GM21528 (cell line): ENCODE measurements around the gene NADSYN1.

Source experiments
- ATAC-seq: cut with Tn5 transposase; IDR thresholded peaks from one replicate; pipeline ENCODE4 v1.9.1; 2021; ENCODE audit warnings: mild to moderate bottlenecking, moderate library complexity; ENCODE audit not compliant: unreplicated experiment, low FRiP score

The NADSYN1 gene

DNA sequence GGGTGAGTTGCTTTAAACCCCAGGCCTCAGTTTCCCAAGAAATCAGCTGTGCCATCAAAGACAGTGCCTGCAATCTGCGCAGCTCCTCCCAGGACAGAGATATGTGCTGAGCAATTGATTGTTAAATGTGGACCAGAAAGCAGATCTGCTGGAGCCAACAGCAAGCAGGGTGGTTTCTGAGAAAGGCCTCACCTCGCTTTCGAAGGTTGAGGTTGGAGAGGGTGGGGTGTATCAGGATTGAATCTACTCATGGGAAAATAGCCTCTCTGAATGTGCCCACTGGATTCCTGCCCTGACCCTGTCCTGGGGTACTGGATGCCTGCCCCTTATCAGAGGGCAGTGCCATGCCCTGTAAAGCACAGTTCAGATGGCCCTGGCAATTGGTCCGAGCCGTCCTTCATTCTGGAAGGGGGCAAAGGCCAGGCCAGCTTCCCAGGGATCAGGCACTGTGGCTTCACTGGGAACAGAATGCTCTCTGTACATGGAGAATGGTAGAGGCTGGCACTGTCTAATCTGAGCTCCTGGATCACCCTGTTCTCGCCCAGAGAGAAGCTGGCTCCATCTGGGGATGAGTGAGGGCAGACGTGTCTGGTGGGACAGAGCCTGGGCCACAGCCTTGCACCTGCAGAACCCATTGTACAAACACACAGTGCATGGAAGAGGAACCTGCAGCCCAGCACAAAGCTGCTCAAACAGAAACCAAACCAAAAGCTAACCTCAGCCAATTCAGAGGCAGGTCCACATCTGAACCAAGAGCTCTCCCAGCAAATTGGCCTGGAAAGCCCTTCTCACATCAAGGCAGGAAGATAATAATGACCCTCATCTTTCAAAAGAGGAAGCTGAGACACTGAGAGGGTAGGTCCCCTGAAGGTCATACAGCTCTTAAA lies 20.0 kb upstream of the NADSYN1 start:
- no peak for ATAC-seq

DNA sequence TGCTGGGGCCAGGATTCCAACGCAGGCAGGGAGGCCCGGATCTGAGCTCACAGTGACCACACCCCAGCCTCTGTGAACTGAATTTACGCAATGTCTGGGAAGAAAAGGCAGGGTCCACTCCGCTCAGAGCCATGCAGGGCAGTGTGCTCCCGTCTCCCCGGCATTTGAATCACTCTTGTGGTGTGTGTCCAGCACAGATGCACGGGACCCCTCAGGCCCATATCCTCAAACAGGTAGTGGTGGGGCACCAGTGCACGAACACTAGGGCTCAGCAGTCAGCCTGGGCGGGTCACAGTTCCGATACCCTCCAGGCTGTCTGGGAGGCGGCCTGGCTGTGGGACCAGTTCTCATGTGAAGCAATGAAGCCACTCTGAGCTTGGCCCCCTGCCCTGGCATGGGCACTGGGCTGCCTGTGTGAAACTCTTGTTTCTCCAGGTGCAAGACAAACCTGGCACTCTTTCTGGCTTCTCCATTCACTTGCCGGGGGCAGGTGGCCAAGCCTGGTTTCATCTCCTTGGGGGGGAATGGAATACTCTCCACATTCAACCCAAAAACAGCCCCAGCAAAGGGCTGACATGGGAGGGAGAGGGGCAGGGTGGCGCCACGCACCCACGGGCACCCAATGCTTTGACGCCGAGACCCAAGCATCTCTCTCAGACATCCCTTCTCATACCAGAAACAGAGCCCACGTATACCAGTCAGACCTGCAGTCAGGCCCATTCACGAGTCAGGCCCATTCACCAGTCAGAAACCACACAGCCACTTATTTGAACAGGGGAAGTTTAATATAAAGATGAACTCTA lies 19.2 kb upstream of the NADSYN1 start:
- ATAC-seq: no peak

GRCh38 chr11:71434576-71435130 lies 18.4 kb upstream of the NADSYN1 start:
- ATAC-seq: no peak

- ATAC-seq: no peak
Measured at GRCh38 chr11:71435278-71435951, 17.6 kb upstream of the NADSYN1 start.

- ATAC-seq: no peak
Measured at GRCh38 chr11:71436861-71437260, 16.1 kb upstream of the NADSYN1 start.

- ATAC-seq: no peak
Measured at GRCh38 chr11:71437399-71437798, 15.6 kb upstream of the NADSYN1 start.

DNA sequence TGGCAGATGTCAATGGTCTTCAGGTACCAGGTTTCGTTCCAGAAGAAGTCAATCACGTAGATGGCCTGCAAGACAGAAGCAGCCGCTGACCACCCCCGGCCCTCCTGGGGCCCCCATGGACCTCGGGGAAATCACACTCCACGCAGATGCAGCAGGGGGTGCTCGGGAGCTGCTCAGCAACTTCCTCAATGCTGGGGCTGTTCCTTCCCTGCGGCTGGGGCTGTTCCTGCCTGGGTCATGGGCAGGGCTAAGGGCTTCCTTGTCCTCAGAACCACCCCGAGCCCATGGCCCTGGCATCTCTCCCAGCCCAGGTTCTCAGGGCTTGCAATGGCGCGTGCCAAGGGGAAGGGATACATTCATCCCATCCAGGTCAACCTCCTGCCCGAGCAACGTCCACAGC lies 15.1 kb upstream of the NADSYN1 start:
- no peak for ATAC-seq

DNA sequence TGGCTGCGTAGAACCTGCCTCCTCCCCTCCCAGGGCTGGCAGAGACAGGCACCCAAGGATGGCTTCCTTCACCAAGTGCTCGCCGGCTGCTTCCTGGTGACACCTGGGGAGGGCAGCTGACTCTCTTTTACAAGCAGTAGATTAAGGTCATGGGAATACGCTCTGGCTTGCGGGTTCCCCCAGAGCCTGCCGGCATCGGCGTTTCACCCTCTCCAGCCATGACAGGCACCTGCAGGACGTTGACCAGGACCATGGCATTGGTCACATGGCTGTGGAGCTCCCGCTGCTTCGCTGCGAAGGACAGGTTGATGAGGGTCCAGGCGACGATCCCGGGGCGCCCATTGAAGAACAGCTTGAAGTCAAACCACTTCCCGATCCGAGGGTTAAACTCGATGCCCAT lies 14.4 kb upstream of the NADSYN1 start:
- no peak for ATAC-seq

DNA sequence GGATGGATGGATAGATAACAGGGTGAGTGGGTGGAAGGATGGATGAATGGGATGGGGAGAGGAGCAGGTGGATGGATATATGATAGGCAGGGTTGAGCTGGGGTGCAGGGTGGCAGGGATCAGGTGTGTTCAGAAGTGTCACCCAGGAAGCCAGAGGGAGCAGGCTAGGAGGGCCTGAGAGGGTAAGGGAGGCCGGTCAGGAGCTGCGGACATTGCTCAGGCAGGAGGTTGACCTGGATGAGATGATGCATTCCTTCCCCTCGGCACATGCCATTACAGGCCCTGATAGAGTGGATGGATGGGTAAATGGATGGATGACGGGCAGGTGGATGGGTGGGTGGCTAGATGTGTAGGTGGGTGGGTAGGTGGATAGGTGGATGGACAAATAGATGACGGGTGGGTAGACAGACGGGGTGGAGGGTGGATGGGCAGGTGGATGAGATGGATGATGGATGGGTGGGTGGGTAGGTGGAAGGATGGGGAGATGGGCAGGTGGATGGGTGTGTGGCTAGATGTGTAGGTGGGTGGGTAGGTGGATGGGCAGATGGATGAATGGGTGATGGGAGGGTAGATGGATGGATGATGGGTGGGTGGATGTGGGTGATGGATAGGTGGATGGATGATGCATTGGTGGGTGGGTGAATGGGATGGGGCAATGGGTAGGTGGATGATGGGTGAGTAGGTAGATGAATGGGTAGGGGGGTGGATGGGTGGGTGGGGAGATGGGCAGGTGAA lies 12.8 kb upstream of the NADSYN1 start:
- no peak for ATAC-seq

GRCh38 chr11:71441251-71441650 lies 11.8 kb upstream of the NADSYN1 start:
- ATAC-seq: no peak

- no peak for ATAC-seq
Measured at GRCh38 chr11:71442123-71442522, 10.9 kb upstream of the NADSYN1 start.

DNA sequence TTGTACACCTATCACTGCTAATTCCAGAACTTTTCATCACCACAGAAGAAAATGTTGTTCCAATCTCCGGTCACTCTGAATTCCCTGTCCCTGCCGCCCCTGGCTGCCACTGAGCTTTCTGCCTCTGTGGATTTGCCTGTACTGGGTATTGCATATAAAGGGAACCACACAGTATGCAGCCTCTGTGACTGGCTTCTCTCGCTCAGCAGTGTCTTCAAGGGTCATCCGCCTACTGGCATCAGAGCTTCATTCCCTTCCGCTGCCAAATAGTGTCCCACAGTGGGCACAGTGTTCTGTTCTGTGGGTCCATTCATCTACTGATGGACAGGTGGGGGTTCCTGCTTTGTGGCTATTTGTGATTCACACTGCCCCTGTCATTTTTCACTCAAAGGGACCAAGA lies 10.1 kb upstream of the NADSYN1 start:
- no peak for ATAC-seq

DNA sequence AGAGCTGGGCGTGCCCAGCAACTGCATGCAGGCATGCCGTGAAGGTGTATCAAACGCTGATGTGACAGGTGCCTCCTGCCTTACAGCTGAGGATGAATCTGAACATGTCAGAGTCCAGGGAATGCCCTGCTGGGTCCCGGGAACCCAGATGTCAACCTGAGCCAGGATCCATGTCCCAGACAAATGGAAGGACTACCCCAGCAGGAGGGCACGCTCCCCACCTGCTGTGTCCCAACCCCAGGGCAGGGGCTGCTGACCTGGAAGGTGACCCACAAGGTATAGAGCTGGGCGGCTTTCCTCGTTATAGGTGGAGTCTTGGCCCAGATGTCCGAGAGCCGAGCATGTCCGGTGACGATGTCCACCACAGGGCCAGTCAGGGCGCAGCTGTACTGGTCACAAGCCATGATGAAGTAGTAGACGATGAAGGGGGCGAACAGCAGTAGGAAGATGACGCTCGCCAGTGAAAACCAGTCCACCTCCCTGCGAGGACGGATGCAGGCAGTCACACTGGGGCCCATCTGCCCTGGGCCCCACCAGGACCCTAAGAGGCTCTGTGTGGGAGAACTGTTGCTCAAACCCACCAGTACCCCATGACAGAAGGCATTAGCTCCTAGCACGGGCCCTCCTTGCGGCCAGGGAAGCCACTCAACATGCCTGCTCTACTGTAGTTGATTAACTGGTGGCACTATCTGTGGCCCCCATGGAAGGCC lies 9.1 kb upstream of the NADSYN1 start:
- ATAC-seq: no peak

DNA sequence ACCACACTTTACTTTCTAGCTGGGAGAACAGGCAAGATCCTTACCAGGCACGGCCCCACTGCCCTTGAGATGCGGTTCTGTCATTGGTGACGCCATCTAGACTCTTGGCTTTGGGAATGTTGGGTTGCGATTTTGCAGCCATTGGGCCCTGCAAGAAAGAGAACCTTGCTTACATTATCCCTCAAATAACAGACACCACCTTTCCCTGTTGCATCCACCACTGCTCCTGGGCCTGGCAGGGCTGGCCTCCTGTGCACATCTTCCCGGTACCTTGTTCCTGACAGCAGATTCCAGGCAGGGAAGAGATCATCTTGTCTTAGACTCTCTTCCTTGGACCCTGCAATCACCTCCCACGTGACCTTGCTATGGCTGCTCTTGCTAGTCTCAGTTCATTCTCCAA lies 8.2 kb upstream of the NADSYN1 start:
- no peak for ATAC-seq

DNA sequence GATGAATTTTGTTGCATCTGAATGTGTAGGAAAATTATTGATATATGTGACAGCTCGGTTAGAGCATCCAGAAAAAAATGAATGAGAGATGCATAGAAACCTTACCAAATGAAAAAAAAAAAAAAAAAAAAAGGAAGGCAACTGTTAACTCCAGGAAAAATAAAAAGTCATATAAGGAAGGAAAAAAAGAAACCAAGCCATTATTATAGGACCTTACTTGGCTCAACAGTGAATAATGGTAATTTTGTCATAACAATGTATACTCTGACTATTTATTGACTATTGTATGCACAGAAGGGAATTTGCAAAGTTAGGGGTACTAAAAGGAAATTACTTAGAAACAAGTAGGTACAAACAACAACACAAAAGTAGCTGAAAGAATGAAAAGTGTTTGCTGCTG lies 6.9 kb upstream of the NADSYN1 start:
- ATAC-seq: no peak

DNA sequence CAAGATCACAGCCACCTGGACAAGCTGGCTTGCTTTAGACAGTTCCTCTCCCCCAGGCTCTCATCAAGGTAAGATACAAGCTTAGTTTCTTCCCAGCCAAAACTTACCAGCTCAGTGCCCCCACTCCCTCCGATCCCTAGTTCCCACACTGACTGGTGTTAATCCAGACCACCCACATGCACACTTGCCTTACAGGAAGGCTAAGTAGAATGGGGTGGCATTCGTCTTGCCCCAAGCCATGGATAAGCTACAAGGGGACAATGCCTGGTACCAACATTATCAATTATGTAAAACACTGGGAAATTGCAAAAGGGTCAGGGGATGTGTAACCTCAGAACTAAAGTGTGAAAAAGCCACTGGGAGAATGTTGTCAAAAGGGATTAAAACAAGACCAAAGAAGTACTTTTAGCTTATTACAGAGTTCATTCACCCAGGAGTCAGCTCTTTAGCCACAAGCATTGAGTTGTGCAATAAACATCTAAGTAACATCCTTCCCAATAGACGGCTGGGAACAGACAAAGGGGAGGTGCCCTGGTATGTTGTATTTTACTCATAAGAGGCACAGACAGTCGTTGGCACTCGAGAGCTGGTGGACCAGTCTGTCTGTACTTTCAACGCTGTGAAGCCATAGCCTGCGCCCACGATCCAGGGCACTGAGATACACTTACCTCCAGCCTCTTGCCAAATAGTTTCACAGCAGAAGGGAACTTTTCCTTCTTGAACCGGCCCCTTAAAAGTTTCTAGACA lies 5.9 kb upstream of the NADSYN1 start:
- no peak for ATAC-seq

DNA sequence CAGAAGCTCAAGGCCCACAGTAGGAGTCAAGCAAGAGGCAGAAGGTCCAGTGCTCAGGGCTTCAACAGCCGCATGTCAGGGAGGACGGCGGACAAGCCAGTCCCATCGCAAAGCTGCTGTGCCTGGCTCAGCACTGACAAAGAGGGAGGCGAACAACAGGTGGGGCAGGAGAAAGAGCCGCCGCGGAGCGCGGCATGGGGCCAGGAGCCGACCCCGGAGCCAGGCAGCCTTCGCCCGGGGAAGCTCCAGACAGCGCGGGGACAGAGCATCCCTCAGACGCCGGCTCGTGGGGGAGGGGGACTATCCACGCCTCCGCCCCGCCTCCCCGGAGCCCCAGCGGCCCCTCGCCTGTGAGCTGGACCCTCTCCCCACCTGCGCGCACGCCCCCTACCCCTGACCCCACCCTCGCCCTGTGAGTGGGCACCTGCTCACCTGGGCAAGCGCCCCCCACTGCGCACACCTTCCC lies 5.2 kb upstream of the NADSYN1 start:
- ATAC-seq: no peak

- peak; percentile 75 for ATAC-seq
Measured at GRCh38 chr11:71448257-71449171, 4.5 kb upstream of the NADSYN1 start, which contains the start of gene DHCR7. TSS of gene DHCR7 (minus strand) at chr11:71448393. CDS start at chr11:71444952, 3,441 bp downstream.
